Panc1 (cell line): Measurements from ENCODE around the gene ACP4. TPM values are rescaled to one million over a fixed set of nuclear protein-coding genes. Genes with fewer than 3 reads are reported as not detected.

Experiments used
- ATAC-seq: fragments of 200-7000 bp; cut with Tn5 transposase; 2 replicates; pipeline ENCODE4 v1.9.1; 2020; ENCODE audit warnings: mild to moderate bottlenecking, moderate library complexity
- BruUV-seq: library from RNA; stranded (reverse); fragments of 400-500 nt; replicated peaks from 2 replicates; lab custom pipeline; 2021; lab: Mats Ljungman, UMichigan
- CTCF ChIA-PET: fragments of 300-600 bp; sonication (Branson Sonifier 250); formaldehyde crosslinking; loops from one replicate; lab custom pipeline; 2022; ENCODE audit warnings: antibody characterized with exemption; lab: Charles Lee
- POLR2A ChIA-PET: fragments of 300-600 bp; sonication (Branson Sonifier 250); formaldehyde crosslinking; loops from one replicate; lab custom pipeline; 2022; ENCODE audit warnings: antibody characterized with exemption; lab: Charles Lee
- DNase-seq: peaks from one replicate; pipeline ENCODE4 v3.0.0-alpha.2; 2010; ENCODE audit warnings: low read depth, low spot score
- H3K27ac ChIP-seq: 2 replicates; pipeline ENCODE4 v1.5.1; 2011; ENCODE audit warnings: mild to moderate bottlenecking, low read length, inconsistent platforms
- H3K27me3 ChIP-seq: fragments of 200-500 bp; sonication (Bioruptor generic); 2 replicates; pipeline ENCODE4 v1.6.0; 2014; ENCODE audit warnings: low read length, inconsistent platforms; ENCODE audit not compliant: control insufficient read depth, insufficient read depth
- H3K36me3 ChIP-seq: fragments of 200-500 bp; sonication (Bioruptor generic); 2 replicates; pipeline ENCODE4 v1.5.1; 2014; ENCODE audit warnings: inconsistent platforms, mild to moderate bottlenecking, low read length, moderate library complexity; ENCODE audit not compliant: control insufficient read depth, insufficient read depth
- H3K4me1 ChIP-seq: 2 replicates; pipeline ENCODE4 v1.5.1; 2011; ENCODE audit warnings: inconsistent platforms, mild to moderate bottlenecking, low read length, moderate library complexity; ENCODE audit not compliant: control insufficient read depth, insufficient read depth
- H3K4me3 ChIP-seq, 2 experiments: 2 replicates each; pipeline ENCODE4 v1.5.1; 2011 to 2012; ENCODE audit warnings: low read depth in 2 of 2, low read length in 2 of 2, mild to moderate bottlenecking in 2 of 2, inconsistent platforms in 1 of 2, moderate library complexity in 1 of 2
- H3K9me3 ChIP-seq: fragments of 200-500 bp; sonication (Bioruptor generic); 2 replicates; pipeline ENCODE4 v1.5.1; 2014; ENCODE audit warnings: low read depth, mild to moderate bottlenecking, inconsistent platforms, low read length, moderate library complexity; ENCODE audit not compliant: control insufficient read depth, insufficient read depth
- CTCF ChIP-seq: fragments of 450-650 bp; IDR thresholded peaks from 2 replicates; pipeline ENCODE4 v1.5.1; 2017; ENCODE audit warnings: mild to moderate bottlenecking
- POLR2AphosphoS5 ChIP-seq: IDR thresholded peaks from 2 replicates; pipeline ENCODE4 v1.6.1; 2012; ENCODE audit warnings: mild to moderate bottlenecking, low read depth, low read length, moderate library complexity
- REST ChIP-seq, 2 experiments: IDR thresholded peaks; 2 replicates each; pipeline ENCODE4 v1.6.1; 2011 to 2012; ENCODE audit warnings: low read depth in 2 of 2, control low read depth in 1 of 2, low read length in 1 of 2, mild to moderate bottlenecking in 1 of 2, moderate library complexity in 1 of 2; ENCODE audit not compliant: insufficient read depth in 1 of 2
- TCF7L2 ChIP-seq: IDR thresholded peaks from 2 replicates; pipeline ENCODE4 v1.6.1; 2011; ENCODE audit warnings: mild to moderate bottlenecking, low read depth, low read length, inconsistent platforms
- in situ Hi-C: cut with HindIII; loops from 2 replicates; pipeline ENCODE4 v1.10.0; 2016; ENCODE audit warnings: low sequenced_read_pairs, low pct_unique_long_range_greater_than_20kb
- intact Hi-C: fragments of 100-400 bp; cut with micrococcal nuclease; formaldehyde crosslinking; loops from one replicate; pipeline ENCODE4 v1.10.0; 2022; ENCODE audit not compliant: unreplicated experiment
- total RNA-seq: library from RNA; stranded (reverse); gene quantifications from one replicate; pipeline ENCODE4 v1.2.1, GENCODE V29; 2021; ENCODE audit not compliant: unreplicated experiment

The ACP4 gene
- total RNA-seq, 1 experiment from 2014 or later, result not detected

DNA sequence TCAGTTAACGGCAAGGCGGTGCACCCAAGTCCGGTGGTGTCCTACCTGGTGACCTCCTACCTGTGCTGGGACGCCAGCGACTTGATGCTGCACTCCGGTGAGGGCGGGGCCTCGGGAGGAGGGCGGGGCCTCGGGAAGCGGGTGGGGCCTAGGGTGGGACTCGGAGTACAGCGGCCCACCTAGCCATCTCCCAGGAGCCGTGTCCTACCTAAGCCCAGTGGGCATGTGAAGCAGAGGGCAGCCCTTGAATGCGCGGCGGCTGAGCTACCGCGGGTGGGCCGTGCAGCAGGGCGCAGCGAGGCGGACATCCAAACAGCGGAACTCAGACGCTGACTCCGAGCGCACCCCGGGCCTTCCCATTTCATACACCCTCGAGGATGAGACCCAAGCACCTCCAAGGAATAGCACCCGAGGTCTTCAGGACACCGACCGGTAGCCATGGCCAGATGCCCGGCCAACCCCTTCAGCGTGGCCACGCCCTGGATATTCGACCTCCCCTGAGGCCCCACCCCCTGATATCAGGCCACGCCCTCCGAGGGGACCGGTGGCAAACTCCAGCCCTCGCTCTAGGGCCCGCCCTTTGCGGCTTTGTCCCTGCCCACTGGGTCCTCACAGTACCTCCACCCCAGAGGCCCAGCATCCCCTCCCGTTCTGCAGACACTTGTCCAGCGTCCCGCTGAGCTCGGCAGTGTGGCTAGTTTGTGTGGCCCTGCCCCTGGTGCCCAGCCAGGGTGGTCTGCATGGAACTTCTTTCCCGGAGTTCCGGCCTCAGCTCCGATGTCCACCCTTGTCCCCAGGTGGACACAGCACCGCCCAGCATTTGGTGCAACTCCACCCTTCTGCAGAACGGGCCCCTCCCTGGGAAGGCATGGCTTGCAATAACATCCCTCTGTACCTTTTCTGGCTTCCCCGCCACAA is 28.0 kb downstream of the ACP4 start:
- H3K4me3 ChIP-seq, result no peak overlapping the region
- no peaks in the 10 kb centered on the region for H3K36me3 ChIP-seq
- ChIA-PET POLR2A (no interaction called here), CTCF (no interaction called here)
- no peaks in the 10 kb centered on the region; the same call in 1 of the 2 replicates for H3K27me3 ChIP-seq
- no TSS peak for BruUV-seq
- intact Hi-C loops, result no loop called here
- H3K9me3 ChIP-seq, result no peaks in the 10 kb centered on the region
- no peaks in the 10 kb centered on the region for H3K4me1 ChIP-seq
- H3K27ac ChIP-seq, result no peak overlapping the region
- ATAC-seq (no peak), DNase-seq (no peak)
- no peak for TF ChIP-seq TCF7L2
- TF ChIP-seq REST (IDR thresholded peaks at IDR 0.05; ENCODE audit: insufficient read depth in 1 of 2, low read depth in 2 of 2, low read length in 1 of 2), result no peak
- TF ChIP-seq CTCF, result no peak
- no peak for TF ChIP-seq POLR2AphosphoS5
- in situ Hi-C loops, result no loop called here

DNA sequence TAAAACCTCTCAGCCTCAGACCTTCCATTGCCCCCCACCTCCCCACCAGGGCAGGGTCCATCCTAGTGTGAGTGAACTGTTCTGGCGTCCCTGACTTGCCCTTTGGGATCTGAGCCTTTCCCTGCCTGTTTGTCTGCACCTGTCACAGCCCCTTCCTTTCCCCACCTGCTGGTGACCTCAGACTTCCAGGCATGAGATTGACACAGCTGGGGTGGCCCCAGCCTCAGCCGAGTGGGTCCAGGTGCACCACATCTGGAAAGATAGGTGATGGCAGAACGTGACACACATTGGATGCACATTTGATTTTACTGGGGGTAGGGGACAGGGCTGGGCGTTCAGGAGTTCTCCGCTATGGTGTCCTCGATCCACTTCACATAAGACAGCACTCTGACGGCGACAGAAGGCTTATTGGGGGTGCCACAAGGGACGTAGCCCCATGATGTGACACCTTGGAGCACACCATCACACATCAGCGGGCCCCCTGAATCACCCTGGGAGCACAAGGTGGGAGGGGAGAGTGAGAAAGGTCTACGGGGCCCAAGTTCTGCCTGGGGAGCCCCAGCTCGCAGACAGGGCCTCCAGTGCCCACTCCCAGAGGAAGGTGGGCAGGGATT is 28.8 kb downstream of the ACP4 start:
- no peak for DNase-seq
- H3K4me1 ChIP-seq, result no peaks in the 10 kb centered on the region
- H3K27me3 ChIP-seq, result no peaks in the 10 kb centered on the region; the same call in 1 of the 2 replicates
- POLR2A ChIA-PET, result no interaction called here
- no peaks in the 10 kb centered on the region for H3K9me3 ChIP-seq
- in situ Hi-C loops, result no loop called here
- intact Hi-C loops, result no loop called here
- ATAC-seq, result no peak
- BruUV-seq, result no TSS peak
- no peaks in the 10 kb centered on the region for H3K36me3 ChIP-seq
- H3K4me3 ChIP-seq, result no peak overlapping the region
- no peak for TF ChIP-seq REST (IDR thresholded peaks at IDR 0.05; ENCODE audit: insufficient read depth in 1 of 2, low read depth in 2 of 2, low read length in 1 of 2)
- CTCF ChIA-PET, result no interaction called here
- no peak overlapping the region for H3K27ac ChIP-seq
